RCC 7860 (cell line): Measurements from ENCODE around the gene DCHS2.

Experiments
- DNase-seq: peaks from one replicate; pipeline ENCODE4 v3.0.0-alpha.2; 2015; ENCODE audit warnings: low spot score
- FAIRE-seq: peaks from 2 replicates; lab custom pipeline; 2012; peaks lifted over from hg19 to GRCh38; lab: Jason Lieb, UNC

DCHS2 gene

GRCh38 chr4:154491341-154492271 lies at the start of gene DCHS2:
TSS of gene DCHS2 (minus strand) at chr4:154491799. CDS start at chr4:154491355, 444 bp downstream.
- FAIRE-seq = no peak
- DNase-seq = no peak

- FAIRE-seq = no peak
- no peak for DNase-seq
Measured at GRCh38 chr4:154534296-154534695, 42.7 kb upstream of the DCHS2 start.

- no peak for DNase-seq
- no peak for FAIRE-seq
Measured at GRCh38 chr4:154529728-154530519, 38.3 kb upstream of the DCHS2 start.

GRCh38 chr4:154528869-154529268 lies 37.3 kb upstream of the DCHS2 start:
- FAIRE-seq = no peak
- no peak for DNase-seq

GRCh38 chr4:154527308-154527707 lies 35.7 kb upstream of the DCHS2 start:
- DNase-seq (no peak), FAIRE-seq (no peak)

- no peak for DNase-seq
- FAIRE-seq = no peak
Measured at GRCh38 chr4:154526151-154526550, 34.6 kb upstream of the DCHS2 start.

- FAIRE-seq (no peak), DNase-seq (no peak)
Measured at GRCh38 chr4:154521607-154522006, 30.0 kb upstream of the DCHS2 start.

GRCh38 chr4:154519214-154519613 lies 27.6 kb upstream of the DCHS2 start:
- FAIRE-seq (no peak), DNase-seq (no peak)

- FAIRE-seq = no peak
Measured at GRCh38 chr4:154517591-154517990, 26.0 kb upstream of the DCHS2 start.

GRCh38 chr4:154516318-154517029 lies 24.9 kb upstream of the DCHS2 start:
- FAIRE-seq (no peak), DNase-seq (no peak)

More at GRCh38 chr4:154517591-154517990, 26.0 kb upstream of the DCHS2 start:
- no peak for DNase-seq

- DNase-seq = no peak
- FAIRE-seq = no peak
Measured at GRCh38 chr4:154511981-154512380, 20.4 kb upstream of the DCHS2 start.

GRCh38 chr4:154511548-154511947 lies 19.9 kb upstream of the DCHS2 start:
- FAIRE-seq (no peak), DNase-seq (no peak)

GRCh38 chr4:154507156-154507555 lies 15.6 kb upstream of the DCHS2 start:
- no peak for DNase-seq
- FAIRE-seq = no peak

GRCh38 chr4:154506253-154506652 lies 14.7 kb upstream of the DCHS2 start:
- FAIRE-seq (no peak), DNase-seq (no peak)

- no peak for FAIRE-seq
- no peak for DNase-seq
Measured at GRCh38 chr4:154503598-154503997, 12.0 kb upstream of the DCHS2 start.

GRCh38 chr4:154502111-154502510 lies 10.5 kb upstream of the DCHS2 start:
- FAIRE-seq (no peak), DNase-seq (no peak)

- FAIRE-seq (no peak), DNase-seq (no peak)
Measured at GRCh38 chr4:154497889-154498288, 6.3 kb upstream of the DCHS2 start.

GRCh38 chr4:154495867-154496266 lies 4.3 kb upstream of the DCHS2 start:
- DNase-seq = no peak
- no peak for FAIRE-seq

GRCh38 chr4:154492288-154492687 lies 689 bp upstream of the DCHS2 start:
- FAIRE-seq (no peak), DNase-seq (no peak)

- no peak for DNase-seq
- no peak for FAIRE-seq
Measured at GRCh38 chr4:154490583-154491340, 837 bp downstream of the DCHS2 start.

GRCh38 chr4:154490234-154490582 lies 1.4 kb downstream of the DCHS2 start:
- FAIRE-seq (no peak), DNase-seq (no peak)
